ENCODE measurements around the gene NDUFB10.

GRCh38 chr16:1924095-1924494, 35.2 kb upstream of the NDUFB10 start:
- no peak for TF ChIP-seq CTCF (conservative IDR thresholded peaks at IDR 0.05)
- no peak for TF ChIP-seq EZH2 (IDR thresholded peaks at IDR 0.05; ENCODE audit: low read depth)
